ENCODE results near the gene C3orf18. TPM values are rescaled to one million over a fixed set of nuclear protein-coding genes. Genes with fewer than 3 reads are reported as not detected.

Gene C3orf18
- total RNA-seq, 1 donor from 2014 or later: 8.5 TPM

- TF ChIP-seq EZH2phosphoT487 (IDR thresholded peaks at IDR 0.05) (no peak), EZH2 (IDR thresholded peaks at IDR 0.05) (no peak), CTCF (IDR thresholded peaks at IDR 0.05) (no peak)
- H3K4me2 ChIP-seq: no peak overlapping the region
- no peaks in the 10 kb centered on the region for H3K9me3 Mint-ChIP-seq
Measured at GRCh38 chr3:50574444-50574831, 6.9 kb upstream of the C3orf18 start.

GRCh38 chr3:50573566-50574443 is 6.3 kb upstream of the C3orf18 start:
- Histone ChIP-seq H3K4me3 (no peak overlapping the region), H3K9ac (no peak overlapping the region), H4K20me1 (ENCODE audit: low read depth) (no peaks in the 10 kb centered on the region), H3K4me1 (peaks cover 6% of the 10 kb centered on the region), H3K27me3 (no peaks in the 10 kb centered on the region), H3K79me2 (ENCODE audit: low read depth) (peaks cover 10% of the 10 kb centered on the region), H3F3A (ENCODE audit: low read depth) (peaks cover 12% of the 10 kb centered on the region), H3K36me3 (no peaks in the 10 kb centered on the region), H3K9me3 (ENCODE audit: low read depth) (no peaks in the 10 kb centered on the region), H3K4me2 (no peak overlapping the region), H3K27ac (no peak overlapping the region), H2AFZ (replicated peaks) (no peak overlapping the region)
- H3K4me1 Mint-ChIP-seq: peaks cover 13% of the 10 kb centered on the region
- no peak overlapping the region for H3K4me3 Mint-ChIP-seq
- H3K27me3 Mint-ChIP-seq (ENCODE audit: insufficient read depth, low read depth): peaks cover 2% of the 10 kb centered on the region
- TF ChIP-seq EZH2phosphoT487 (IDR thresholded peaks at IDR 0.05): no peak
- no peak for TF ChIP-seq CTCF (IDR thresholded peaks at IDR 0.05)
- no peak for TF ChIP-seq EZH2 (IDR thresholded peaks at IDR 0.05)
- H3K9me3 Mint-ChIP-seq: no peaks in the 10 kb centered on the region
- DNase-seq (ENCODE audit: low spot score): no peak
- H3K27ac Mint-ChIP-seq: no peak overlapping the region
- no peaks in the 10 kb centered on the region for H3K36me3 Mint-ChIP-seq

More at GRCh38 chr3:50574444-50574831, 6.9 kb upstream of the C3orf18 start:
- H3K36me3 Mint-ChIP-seq: peaks cover 3% of the 10 kb centered on the region
- no peak overlapping the region for H3K4me3 ChIP-seq
- no peak for DNase-seq (ENCODE audit: low spot score)
- no peaks in the 10 kb centered on the region for H3K36me3 ChIP-seq
- H3K9me3 ChIP-seq (ENCODE audit: low read depth): no peaks in the 10 kb centered on the region
- no peak overlapping the region for H3K27ac ChIP-seq
- no peaks in the 10 kb centered on the region for H3K27me3 ChIP-seq
- no peak overlapping the region for H3K27ac Mint-ChIP-seq
- no peak overlapping the region for H3K4me3 Mint-ChIP-seq
- peaks cover 10% of the 10 kb centered on the region for H3F3A ChIP-seq (ENCODE audit: low read depth)
- no peaks in the 10 kb centered on the region for H4K20me1 ChIP-seq (ENCODE audit: low read depth)
- H3K27me3 Mint-ChIP-seq (ENCODE audit: insufficient read depth, low read depth): peaks cover 2% of the 10 kb centered on the region
- H3K9ac ChIP-seq: no peak overlapping the region
- no peak overlapping the region for H2AFZ ChIP-seq (replicated peaks)
- H3K4me1 ChIP-seq: peaks cover 6% of the 10 kb centered on the region
- H3K79me2 ChIP-seq (ENCODE audit: low read depth): peaks cover 10% of the 10 kb centered on the region
- peaks cover 12% of the 10 kb centered on the region for H3K4me1 Mint-ChIP-seq

- no peak overlapping the region for H2AFZ ChIP-seq (replicated peaks)
- Mint-ChIP-seq H3K4me1 (peaks cover 16% of the 10 kb centered on the region), H3K9me3 (no peaks in the 10 kb centered on the region), H3K4me3 (no peak overlapping the region), H3K27me3 (ENCODE audit: insufficient read depth, low read depth) (peaks cover 6% of the 10 kb centered on the region), H3K27ac (no peak overlapping the region), H3K36me3 (no peaks in the 10 kb centered on the region)
- no peak for DNase-seq (ENCODE audit: low spot score)
- no peaks in the 10 kb centered on the region for H3K9me3 ChIP-seq (ENCODE audit: low read depth)
- no peaks in the 10 kb centered on the region for H3K36me3 ChIP-seq
- TF ChIP-seq EZH2phosphoT487 (IDR thresholded peaks at IDR 0.05) (no peak), CTCF (IDR thresholded peaks at IDR 0.05) (no peak), EZH2 (IDR thresholded peaks at IDR 0.05) (no peak)
- H3K27me3 ChIP-seq: no peaks in the 10 kb centered on the region
- no peak overlapping the region for H3K27ac ChIP-seq
- no peaks in the 10 kb centered on the region for H4K20me1 ChIP-seq (ENCODE audit: low read depth)
- H3K4me3 ChIP-seq: no peak overlapping the region
- no peak overlapping the region for H3K9ac ChIP-seq
- peaks cover 20% of the 10 kb centered on the region for H3F3A ChIP-seq (ENCODE audit: low read depth)
- H3K79me2 ChIP-seq (ENCODE audit: low read depth): peaks cover 10% of the 10 kb centered on the region
- H3K4me1 ChIP-seq: peaks cover 6% of the 10 kb centered on the region
- no peak overlapping the region for H3K4me2 ChIP-seq
Measured at GRCh38 chr3:50572801-50573371, 5.3 kb upstream of the C3orf18 start.

Data from neural progenitor cell (in vitro differentiated cells).